IMR-90 (cell line): ENCODE data around the gene AGAP6.
"Not testable (repeated sequence)": the region's sequence is repeated elsewhere in the genome, so short reads cannot be mapped to it uniquely, and the experiment has no call there.

Source experiments
- CEBPB ChIP-seq: IDR thresholded peaks from 2 replicates; pipeline ENCODE4 v1.6.1; 2012; ENCODE audit warnings: low read depth, low read length, improper control_type of control experiment
- CTCF ChIP-seq: conservative IDR thresholded peaks from 2 replicates; pipeline ENCODE4 v1.5.1; 2012; ENCODE audit warnings: mild to moderate bottlenecking, low read depth, low read length, improper control_type of control experiment
- ELK1 ChIP-seq: fragments of 150-350 bp; IDR thresholded peaks from 2 replicates; pipeline ENCODE4 v1.6.1; 2016; ENCODE audit warnings: low read depth, mild to moderate bottlenecking, low read length, moderate library complexity, borderline replicate concordance
- MXI1 ChIP-seq: IDR thresholded peaks from 2 replicates; pipeline ENCODE4 v1.6.1; 2012; ENCODE audit warnings: low read depth, mild to moderate bottlenecking, low read length, moderate library complexity, borderline replicate concordance
- POLR2A ChIP-seq: IDR thresholded peaks from 2 replicates; pipeline ENCODE4 v1.6.1; 2012; ENCODE audit warnings: mild to moderate bottlenecking, low read depth, low read length
- RCOR1 ChIP-seq: IDR thresholded peaks from 2 replicates; pipeline ENCODE4 v1.6.1; 2012; ENCODE audit warnings: mild to moderate bottlenecking, low read length, improper control_type of control experiment; ENCODE audit not compliant: insufficient replicate concordance
- SMC3 ChIP-seq: fragments of 150-350 bp; IDR thresholded peaks from 2 replicates; pipeline ENCODE4 v1.6.1; 2016; ENCODE audit warnings: low read depth, mild to moderate bottlenecking, antibody characterized with exemption, low read length, moderate library complexity
- USF2 ChIP-seq: fragments of 150-350 bp; IDR thresholded peaks from 2 replicates; pipeline ENCODE4 v1.6.1; 2017; ENCODE audit warnings: mild to moderate bottlenecking, antibody characterized with exemption, low read length, low read depth

GRCh38 chr10:50047594-50047993 lies 59.4 kb downstream of the AGAP6 start:
- not testable (repeated sequence) for TF ChIP-seq CTCF, ELK1, CEBPB, RCOR1, SMC3, MXI1, POLR2A, USF2
